Mucosa of stomach (tissue), 1 donor: ENCODE results near the gene CD37.
"Not testable (repeated sequence)": the region's sequence is repeated elsewhere in the genome, so short reads cannot be mapped to it uniquely, and the experiment has no call there.

Experiments
- H3K27me3 ChIP-seq: one replicate; pipeline ENCODE4 v1.7.0; 2013; ENCODE audit warnings: mild to moderate bottlenecking, low read length; ENCODE audit not compliant: control insufficient read depth, insufficient read depth
- H3K36me3 ChIP-seq: one replicate; pipeline ENCODE4 v1.7.0; 2013; ENCODE audit warnings: low read length; ENCODE audit not compliant: control insufficient read depth, insufficient read depth
- H3K4me1 ChIP-seq: one replicate; pipeline ENCODE4 v1.7.0; 2013; ENCODE audit warnings: mild to moderate bottlenecking, low read length; ENCODE audit not compliant: control insufficient read depth, insufficient read depth
- H3K4me3 ChIP-seq: one replicate; pipeline ENCODE4 v1.7.0; 2013; ENCODE audit warnings: low read length
- H3K9ac ChIP-seq: one replicate; pipeline ENCODE4 v1.7.0; 2013; ENCODE audit warnings: mild to moderate bottlenecking, low read length, moderate library complexity
- H3K9me3 ChIP-seq: one replicate; pipeline ENCODE4 v1.7.0; 2013; ENCODE audit warnings: mild to moderate bottlenecking, low read length, moderate library complexity; ENCODE audit not compliant: control insufficient read depth
- donor health status: Pancreatic carcinoma.

CD37 gene

DNA sequence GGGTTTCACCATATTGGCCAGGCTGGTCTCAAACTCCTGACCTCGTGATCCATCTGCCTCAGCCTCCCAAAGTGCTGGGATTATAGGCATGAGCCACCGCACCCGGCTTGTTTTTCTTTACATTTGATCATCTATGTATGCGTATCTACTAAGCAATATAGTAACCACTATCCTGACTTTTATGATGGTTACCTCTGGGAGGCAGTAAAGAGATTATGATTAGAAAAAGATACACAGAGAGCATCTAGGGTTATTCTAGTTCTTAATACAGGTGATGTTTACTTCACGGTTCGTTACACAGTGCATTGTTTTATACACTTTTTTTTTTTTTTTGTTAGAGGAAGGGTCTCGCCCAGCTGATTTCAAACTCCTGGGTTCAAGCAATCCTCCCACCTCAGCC, 28.5 kb upstream of the CD37 start:
- not testable (repeated sequence) for H3K4me1 ChIP-seq, H3K36me3 ChIP-seq, H3K27me3 ChIP-seq, H3K9me3 ChIP-seq, H3K9ac ChIP-seq, H3K4me3 ChIP-seq

DNA sequence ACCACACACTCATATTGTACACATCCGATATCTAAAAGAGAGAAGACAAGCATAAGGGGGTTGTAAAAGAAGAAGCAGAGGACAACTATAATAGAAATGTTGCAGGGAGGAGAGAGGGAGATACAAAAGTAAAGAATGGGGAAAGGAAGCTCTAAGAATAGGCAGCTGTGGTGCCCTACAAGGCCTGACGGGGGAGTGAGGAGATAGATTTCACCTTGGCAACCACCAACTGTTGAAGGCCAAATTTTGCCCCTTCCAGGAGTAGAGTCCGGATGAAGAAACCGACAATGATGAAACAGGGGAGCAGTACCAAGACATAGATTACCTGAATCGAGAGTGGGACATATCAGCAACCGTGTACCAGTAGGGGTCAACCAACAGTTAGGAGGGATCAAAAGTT, 26.1 kb upstream of the CD37 start:
- Histone ChIP-seq H3K4me3 (no peak overlapping the region), H3K4me1 (no peaks in the 10 kb centered on the region), H3K9ac (no peak overlapping the region), H3K36me3 (no peaks in the 10 kb centered on the region), H3K9me3 (no peaks in the 10 kb centered on the region), H3K27me3 (no peaks in the 10 kb centered on the region)

DNA sequence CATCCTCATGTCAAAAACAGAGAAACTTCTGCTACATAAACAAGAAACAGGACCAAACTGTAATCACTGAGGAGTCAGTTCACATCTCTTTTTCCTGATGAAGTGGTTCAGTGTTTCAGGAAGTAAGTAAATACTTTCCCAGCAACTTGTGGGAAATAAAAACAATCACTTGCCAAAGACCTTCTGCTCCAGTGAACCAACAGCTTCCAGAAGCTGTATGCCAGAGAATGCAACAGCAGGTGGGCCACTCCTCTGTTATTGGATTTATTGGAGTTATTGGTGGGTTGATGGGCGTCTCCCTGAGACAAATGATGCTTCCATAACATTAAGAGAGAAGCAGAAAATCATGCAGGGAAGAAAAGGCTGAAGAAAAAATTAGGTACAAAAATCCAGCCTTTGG, 20.1 kb upstream of the CD37 start:
- Histone ChIP-seq H3K9ac (no peak overlapping the region), H3K4me3 (no peak overlapping the region), H3K36me3 (no peaks in the 10 kb centered on the region), H3K9me3 (no peaks in the 10 kb centered on the region), H3K27me3 (no peaks in the 10 kb centered on the region), H3K4me1 (no peaks in the 10 kb centered on the region)

DNA sequence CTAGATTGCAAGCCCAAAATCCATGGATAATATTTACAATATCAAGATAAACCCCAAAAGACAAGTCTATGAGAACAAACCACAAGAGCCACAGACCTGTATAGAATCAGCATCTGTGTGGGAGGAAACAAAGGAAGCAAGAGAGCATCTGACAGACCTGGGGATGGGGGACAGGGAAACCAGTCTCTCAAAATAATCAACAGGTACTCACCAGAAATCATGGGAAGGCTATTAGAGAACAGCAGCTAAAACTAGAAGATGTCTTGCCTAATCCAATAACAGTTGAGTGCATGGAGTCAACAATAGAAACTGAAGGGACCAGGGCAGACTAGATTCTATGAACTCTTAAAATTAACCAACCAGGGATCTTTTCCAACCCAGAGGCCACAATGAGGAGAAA, 18.9 kb upstream of the CD37 start:
- Histone ChIP-seq H3K9me3 (no peaks in the 10 kb centered on the region), H3K27me3 (no peaks in the 10 kb centered on the region), H3K9ac (no peak overlapping the region), H3K36me3 (no peaks in the 10 kb centered on the region), H3K4me3 (no peak overlapping the region), H3K4me1 (no peaks in the 10 kb centered on the region)

DNA sequence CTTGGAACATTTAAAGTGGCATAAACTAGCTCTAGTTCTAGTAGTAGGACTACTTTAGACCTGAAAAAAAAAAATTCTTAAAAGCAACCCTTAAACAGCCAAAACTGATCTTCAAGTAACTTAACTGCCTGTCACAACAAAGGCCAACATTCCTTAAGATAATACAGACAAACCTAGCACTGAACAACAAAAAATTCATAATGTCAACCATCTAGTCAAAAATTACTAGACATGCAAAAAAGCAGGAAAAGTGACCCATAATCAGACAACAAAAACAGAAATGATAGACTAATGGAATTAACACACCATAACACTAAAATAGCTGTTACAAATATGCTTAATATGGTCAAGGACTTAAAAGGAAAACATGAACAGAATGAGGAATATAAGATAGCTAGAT, 16.9 kb upstream of the CD37 start:
- no peak overlapping the region for H3K9ac ChIP-seq
- H3K4me3 ChIP-seq: no peak overlapping the region
- no peaks in the 10 kb centered on the region for H3K9me3 ChIP-seq

DNA sequence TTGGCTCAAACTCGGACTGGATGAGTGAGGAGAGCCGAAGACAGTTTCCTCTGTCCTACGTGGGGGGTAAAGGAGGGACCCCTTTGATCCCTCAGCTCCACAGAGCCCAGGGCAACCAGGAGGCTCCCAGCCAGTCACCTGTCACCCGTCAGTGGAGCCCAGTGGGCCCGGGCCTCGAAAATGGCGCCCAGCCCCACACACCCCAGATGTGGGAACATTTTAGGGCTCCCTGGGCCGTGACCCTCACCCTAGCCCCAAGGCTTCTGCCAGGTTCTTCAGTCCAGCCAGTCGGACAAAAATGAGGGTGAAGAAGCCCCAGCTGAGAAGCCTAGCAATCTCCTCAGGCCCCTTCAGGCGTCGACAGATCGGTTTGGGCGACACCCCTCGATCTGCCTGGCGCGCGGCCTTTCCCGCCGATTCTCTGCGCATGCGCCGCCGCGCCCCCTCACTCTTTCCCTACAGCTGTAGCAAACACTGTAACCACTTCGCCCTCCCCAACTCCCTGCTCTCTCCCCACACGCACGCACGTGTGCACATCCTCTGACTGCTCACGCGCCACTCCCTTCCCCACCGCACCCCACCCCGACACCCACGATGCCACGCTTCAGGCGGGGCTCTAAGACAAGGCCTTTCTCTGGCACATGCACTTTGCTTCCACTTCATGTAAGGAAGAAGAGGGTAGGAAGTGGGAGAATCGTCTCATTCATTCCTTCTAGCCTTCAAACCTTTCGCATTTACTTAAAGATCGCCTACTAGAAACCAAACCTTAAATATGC, 10.2 kb upstream of the CD37 start, which contains the start of gene SLC6A16:
TSS of gene SLC6A16 (minus strand) at position 391 of the 776 bp plus-strand sequence. CDS start 13,844 bp downstream, outside the sequence.
- no peaks in the 10 kb centered on the region for H3K4me1 ChIP-seq
- no peaks in the 10 kb centered on the region for H3K36me3 ChIP-seq

More for the DNA sequence above, 16.9 kb upstream of the CD37 start:
- Histone ChIP-seq H3K4me1 (no peaks in the 10 kb centered on the region), H3K36me3 (no peaks in the 10 kb centered on the region), H3K27me3 (no peaks in the 10 kb centered on the region)

DNA sequence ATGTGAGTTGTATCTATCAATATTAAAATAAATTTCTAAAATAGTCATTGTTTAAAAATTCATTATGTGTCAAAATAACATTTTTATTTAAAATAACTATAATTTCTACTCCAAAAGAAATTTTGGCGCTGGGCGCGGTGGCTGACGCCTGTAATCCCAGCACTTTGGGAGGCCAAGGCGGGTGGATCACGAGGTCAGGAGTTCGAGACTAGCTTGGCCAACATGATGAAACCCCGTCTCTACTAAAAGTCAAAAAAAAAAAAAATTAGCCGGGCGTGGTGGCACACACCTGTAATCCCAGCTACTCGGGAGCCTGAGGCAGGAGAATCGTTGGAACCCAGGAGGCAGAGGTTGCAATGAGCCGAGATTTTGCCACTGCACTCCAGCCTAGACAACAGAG, 9.4 kb upstream of the CD37 start:
- H3K4me3 ChIP-seq, H3K9me3 ChIP-seq, H3K27me3 ChIP-seq, H3K4me1 ChIP-seq, H3K9ac ChIP-seq, H3K36me3 ChIP-seq: not testable (repeated sequence)

More for the DNA sequence above, 10.2 kb upstream of the CD37 start, which contains the start of gene SLC6A16:
- H3K9me3 ChIP-seq: no peaks in the 10 kb centered on the region
- H3K4me3 ChIP-seq: no peak within 1 kb of the TSS
- no peak within 1 kb of the TSS for H3K9ac ChIP-seq
- no peaks in the 10 kb centered on the region for H3K27me3 ChIP-seq

DNA sequence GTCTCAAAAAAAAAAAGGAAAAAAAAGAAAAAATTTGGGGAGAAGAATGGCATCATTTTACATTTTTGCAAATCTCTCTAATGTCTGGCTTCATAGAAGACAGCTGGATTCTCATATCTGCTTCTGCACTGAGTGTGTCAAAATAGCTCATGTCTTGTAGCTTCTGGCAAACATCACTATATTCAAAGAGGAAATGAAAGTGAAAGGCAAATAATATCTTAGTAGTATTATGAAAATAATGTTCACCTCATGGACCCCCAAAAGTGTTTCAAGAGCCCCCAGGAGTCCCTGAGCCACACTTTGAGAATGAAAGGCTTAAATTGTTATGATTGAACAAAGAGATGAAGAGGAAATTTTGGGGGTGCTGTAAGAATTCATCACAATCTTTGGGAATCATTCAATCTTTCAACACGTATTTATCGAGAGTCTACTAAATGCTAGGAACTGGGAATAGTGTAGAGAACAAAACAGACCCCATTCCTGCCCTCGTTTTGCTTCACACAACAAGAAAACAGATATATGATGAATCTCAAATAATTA, 9.0 kb upstream of the CD37 start:
- H3K9ac ChIP-seq: no peak overlapping the region
- no peak overlapping the region for H3K4me3 ChIP-seq
- H3K4me1 ChIP-seq: no peaks in the 10 kb centered on the region
- no peaks in the 10 kb centered on the region for H3K36me3 ChIP-seq
- no peaks in the 10 kb centered on the region for H3K27me3 ChIP-seq
- no peaks in the 10 kb centered on the region for H3K9me3 ChIP-seq

DNA sequence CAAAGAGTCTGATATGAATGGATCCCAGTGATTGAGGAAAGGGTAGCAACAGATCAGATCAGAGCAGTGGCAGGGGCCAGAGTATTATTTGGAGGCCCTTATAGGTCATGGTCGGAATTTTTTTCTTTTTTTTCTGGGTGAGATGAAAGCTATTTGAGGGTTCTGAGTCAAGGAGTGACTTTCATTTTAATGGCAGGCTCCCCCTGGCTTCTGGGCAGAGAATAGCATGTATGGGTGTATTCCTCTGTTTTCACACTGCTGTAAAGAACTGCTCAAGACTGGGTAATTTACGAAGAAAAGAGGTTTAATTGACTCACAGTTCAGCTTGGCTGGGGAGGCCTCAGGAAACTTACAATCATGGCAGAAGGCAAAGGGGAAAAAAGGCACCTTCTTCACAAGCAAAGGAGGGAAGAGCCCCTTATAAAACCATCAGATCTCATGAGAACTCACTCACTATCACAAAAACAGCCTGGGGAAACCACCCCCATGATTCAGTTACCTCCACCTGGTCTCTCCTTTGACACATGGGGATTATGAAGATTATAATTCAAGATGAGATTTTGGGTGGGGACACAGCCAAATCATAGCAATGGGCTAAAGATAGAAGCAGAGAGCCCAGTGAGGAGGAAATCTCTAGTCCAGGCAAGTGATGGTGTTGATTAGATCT, 7.2 kb upstream of the CD37 start:
- Histone ChIP-seq H3K4me3 (no peak overlapping the region), H3K9me3 (no peaks in the 10 kb centered on the region), H3K27me3 (no peaks in the 10 kb centered on the region), H3K9ac (no peak overlapping the region), H3K36me3 (no peaks in the 10 kb centered on the region), H3K4me1 (no peaks in the 10 kb centered on the region)

DNA sequence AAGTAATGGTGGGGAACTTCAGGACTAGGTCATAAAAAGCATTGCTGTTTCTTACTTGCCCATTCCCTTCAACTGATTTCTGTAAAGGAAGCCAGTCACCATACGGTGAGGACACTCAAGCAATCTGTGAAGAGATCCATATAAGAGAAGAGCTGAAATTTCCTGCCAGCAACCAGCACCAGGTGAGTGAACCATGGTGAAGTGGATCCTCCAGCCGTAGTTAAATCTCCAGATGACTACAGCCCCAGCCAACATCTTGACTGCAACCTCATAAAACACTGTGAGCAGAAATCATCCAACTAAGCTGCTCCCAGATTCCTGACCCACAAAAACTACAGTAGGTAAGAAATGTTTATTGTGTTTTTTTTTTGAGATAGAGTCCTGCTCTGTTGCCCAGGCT, 6.5 kb upstream of the CD37 start:
- no peaks in the 10 kb centered on the region for H3K36me3 ChIP-seq
- H3K4me3 ChIP-seq: no peak overlapping the region
- no peaks in the 10 kb centered on the region for H3K9me3 ChIP-seq
- no peaks in the 10 kb centered on the region for H3K27me3 ChIP-seq
- H3K9ac ChIP-seq: no peak overlapping the region
- no peaks in the 10 kb centered on the region for H3K4me1 ChIP-seq

DNA sequence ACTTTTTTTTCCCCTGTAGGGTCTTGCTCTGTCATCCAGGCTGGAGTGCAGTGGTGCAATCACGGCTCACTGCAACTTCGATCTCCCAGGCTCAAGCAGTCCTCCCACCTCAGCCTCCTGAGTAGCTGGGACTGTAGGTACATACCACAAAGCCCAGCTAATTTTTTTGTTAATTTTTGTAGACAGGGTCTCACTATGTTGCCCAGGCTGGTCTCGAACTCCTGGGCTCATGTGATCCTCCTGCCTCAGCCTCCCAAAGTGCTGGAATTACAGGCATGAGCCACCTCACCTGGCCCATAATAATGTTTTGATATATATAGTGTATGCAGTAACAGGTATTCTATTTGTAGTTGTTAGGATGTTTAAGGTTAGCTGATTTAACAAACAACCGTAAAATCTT, 4.0 kb upstream of the CD37 start:
- not testable (repeated sequence) for H3K27me3 ChIP-seq, H3K9me3 ChIP-seq, H3K36me3 ChIP-seq, H3K4me1 ChIP-seq, H3K4me3 ChIP-seq, H3K9ac ChIP-seq

DNA sequence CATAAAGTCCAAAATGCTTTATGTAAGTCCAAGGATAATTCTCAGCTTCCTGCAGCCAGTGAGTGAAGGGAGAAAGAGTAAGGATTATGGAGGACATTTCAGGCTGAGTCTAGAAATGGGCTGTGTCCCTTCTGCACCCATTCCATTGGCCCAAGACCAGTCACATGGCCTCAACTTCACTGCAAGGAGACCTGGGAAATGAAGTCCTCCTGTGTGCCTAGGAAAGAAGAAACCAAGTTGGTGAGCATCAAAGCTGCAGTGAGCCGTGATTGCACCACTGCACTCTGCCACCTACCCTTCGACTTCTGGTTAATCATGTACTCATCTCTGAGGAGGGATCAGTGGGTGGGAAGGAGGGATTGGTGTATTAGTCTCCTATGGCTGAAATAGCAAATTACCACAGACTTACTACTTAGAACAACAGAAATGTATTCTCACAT, 3.6 kb upstream of the CD37 start:
- Histone ChIP-seq H3K27me3 (no peaks in the 10 kb centered on the region), H3K4me1 (no peaks in the 10 kb centered on the region), H3K9me3 (no peaks in the 10 kb centered on the region), H3K4me3 (no peak overlapping the region), H3K9ac (no peak overlapping the region), H3K36me3 (no peaks in the 10 kb centered on the region)
